Measurements from ENCODE around the gene RACK1.

- TF ChIP-seq CTCF (IDR thresholded peaks at IDR 0.05; ENCODE audit: low read length) (no peak), EZH2phosphoT487 (IDR thresholded peaks at IDR 0.05; ENCODE audit: low read length) (no peak), EZH2 (optimal IDR thresholded peaks at IDR 0.05; ENCODE audit: low read depth, low read length) (no peak)
These were observed 11.1 kb downstream of the RACK1 start for GRCh38 chr5:181232593-181232992.

Data from MM.1S (cell line).